SK-N-SH (cell line): ENCODE measurements around the gene LRRC66. TPM values are rescaled to one million over a fixed set of nuclear protein-coding genes. Genes with fewer than 3 reads are reported as not detected.

Source experiments
- CTCF ChIA-PET: fragments of 300-600, 350-600 bp; formaldehyde crosslinking; extraction: SDS; loops from one replicate; lab custom pipeline; 2021; lab: Yijun Ruan, JAX
- POLR2A ChIA-PET: fragments of 350-600 bp; sonication (Branson Sonifier 250); formaldehyde crosslinking; extraction: SDS; loops from one replicate; lab custom pipeline; 2020; ENCODE audit warnings: antibody characterized with exemption, inconsistent platforms; lab: Yijun Ruan, JAX
- DNase-seq: peaks from one replicate; pipeline ENCODE4 v3.0.0; 2012
- H2AFZ ChIP-seq: fragments of 200-600 bp; sonication (generic); 2 replicates; pipeline ENCODE4 v1.8.1; 2016; ENCODE audit warnings: antibody characterized with exemption, mild to moderate bottlenecking, low read depth
- H3F3A ChIP-seq: fragments of 200-600 bp; sonication (generic); replicated peaks from 2 replicates; pipeline ENCODE3; 2016; ENCODE audit warnings: antibody characterized with exemption, mild to moderate bottlenecking; ENCODE audit not compliant: insufficient read depth
- H3K27ac ChIP-seq, 2 experiments: fragments of 200-500 bp in 1 of 2; fragments of 200-600 bp in 1 of 2; sonication (Bioruptor generic) in 1 of 2; sonication (generic), shearing (Covaris generic) in 1 of 2; 2 replicates each; pipeline versions ENCODE4 v1.5.1 to v1.6.1; 2014 to 2016; ENCODE audit warnings: low read depth in 2 of 2, inconsistent platforms in 1 of 2, low read length in 1 of 2, mild to moderate bottlenecking in 1 of 2, mixed read lengths in 1 of 2
- H3K27me3 ChIP-seq: fragments of 200-600 bp; sonication (generic), shearing (Covaris generic); 2 replicates; pipeline ENCODE4 v1.6.1; 2016; ENCODE audit warnings: mixed run types; ENCODE audit not compliant: insufficient read depth
- H3K36me3 ChIP-seq, 2 experiments: fragments of 200-500 bp in 1 of 2; fragments of 200-600 bp in 1 of 2; sonication (Bioruptor generic) in 1 of 2; sonication (generic) in 1 of 2; replicated peaks in 1 of 2; 2 replicates each; pipeline versions ENCODE3 to v1.5.1; 2014 to 2016; ENCODE audit warnings: low read length in 1 of 2, mild to moderate bottlenecking in 1 of 2; ENCODE audit not compliant: insufficient read depth in 2 of 2, control insufficient read depth in 1 of 2
- H3K4me1 ChIP-seq, 2 experiments: fragments of 200-500 bp in 1 of 2; fragments of 200-600 bp in 1 of 2; sonication (Bioruptor generic) in 1 of 2; sonication (generic), shearing (Covaris generic) in 1 of 2; 2 replicates each; pipeline versions ENCODE4 v1.5.1 to v1.6.1; 2014 to 2016; ENCODE audit warnings: low read depth in 1 of 2, low read length in 1 of 2, mixed run types in 1 of 2; ENCODE audit not compliant: insufficient read depth in 2 of 2, control insufficient read depth in 1 of 2
- H3K4me2 ChIP-seq: fragments of 200-600 bp; sonication (generic), shearing (Covaris generic); 2 replicates; pipeline ENCODE4 v1.6.1; 2017; ENCODE audit warnings: mixed run types
- H3K4me3 ChIP-seq, 2 experiments: fragments of 200-500 bp in 1 of 2; fragments of 200-600 bp in 1 of 2; sonication (Bioruptor generic) in 1 of 2; sonication (generic), shearing (Covaris generic) in 1 of 2; 2 replicates each; pipeline versions ENCODE4 v1.5.1 to v1.8.1; 2014 to 2016; ENCODE audit warnings: low read depth in 2 of 2, inconsistent platforms in 1 of 2, low read length in 1 of 2, mild to moderate bottlenecking in 1 of 2, mixed read lengths in 1 of 2, moderate library complexity in 1 of 2
- H3K79me2 ChIP-seq: fragments of 200-600 bp; sonication (generic); 2 replicates; pipeline ENCODE4 v1.8.1; 2017; ENCODE audit warnings: mild to moderate bottlenecking; ENCODE audit not compliant: insufficient read depth
- H3K9ac ChIP-seq: fragments of 200-600 bp; sonication (generic); 2 replicates; pipeline ENCODE4 v1.6.1; 2017; ENCODE audit warnings: mixed run types
- H3K9me2 ChIP-seq: fragments of 200-600 bp; sonication (generic); 2 replicates; pipeline ENCODE4 v1.6.1; 2017; ENCODE audit warnings: mixed run types
- H3K9me3 ChIP-seq: fragments of 200-600 bp; sonication (generic); 2 replicates; pipeline ENCODE4 v1.6.1; 2017; ENCODE audit warnings: mixed run types, mild to moderate bottlenecking, moderate library complexity
- H4K20me1 ChIP-seq: fragments of 200-600 bp; sonication (generic); 2 replicates; pipeline ENCODE4 v1.6.1; 2017; ENCODE audit warnings: mild to moderate bottlenecking, mixed run types; ENCODE audit not compliant: insufficient read depth
- EZH2phosphoT487 ChIP-seq: fragments of 200-600 bp; sonication (generic); IDR thresholded peaks from 2 replicates; pipeline ENCODE4 v1.6.1; 2017; ENCODE audit warnings: low read depth, mixed run types, mild to moderate bottlenecking, antibody characterized with exemption, moderate library complexity, borderline replicate concordance
- FOSL2 ChIP-seq: IDR thresholded peaks from 2 replicates; pipeline ENCODE4 v1.4.0; 2012; ENCODE audit warnings: low read depth, mild to moderate bottlenecking, moderate library complexity, borderline replicate concordance
- FOXM1 ChIP-seq: IDR thresholded peaks from 2 replicates; pipeline ENCODE4 v1.4.0; 2012; ENCODE audit warnings: low read depth, mild to moderate bottlenecking
- GABPA ChIP-seq: IDR thresholded peaks from 2 replicates; pipeline ENCODE4 v1.4.0; 2012; ENCODE audit warnings: low read depth, mild to moderate bottlenecking
- JUND ChIP-seq: IDR thresholded peaks from 2 replicates; pipeline ENCODE4 v1.4.0; 2012
- MXI1 ChIP-seq: IDR thresholded peaks from 2 replicates; pipeline ENCODE4 v1.6.1; 2012; ENCODE audit warnings: mild to moderate bottlenecking, low read depth, low read length, improper control_type of control experiment
- NFIC ChIP-seq: IDR thresholded peaks from 2 replicates; pipeline ENCODE4 v1.4.0; 2012; ENCODE audit warnings: borderline replicate concordance
- RAD21 ChIP-seq: IDR thresholded peaks from 2 replicates; pipeline ENCODE4 v1.6.1; 2012; ENCODE audit warnings: mild to moderate bottlenecking, low read length
- RXRA ChIP-seq: IDR thresholded peaks from 2 replicates; pipeline ENCODE4 v1.4.0; 2012; ENCODE audit warnings: low read depth, mild to moderate bottlenecking, borderline replicate concordance
- SIN3A ChIP-seq: IDR thresholded peaks from 2 replicates; pipeline ENCODE4 v1.6.1; 2012; ENCODE audit warnings: low read depth, mild to moderate bottlenecking, low read length, moderate library complexity, borderline replicate concordance
- SMC3 ChIP-seq: IDR thresholded peaks from 2 replicates; pipeline ENCODE4 v1.6.1; 2012; ENCODE audit warnings: low read depth, low read length, improper control_type of control experiment
- TCF12 ChIP-seq: IDR thresholded peaks from 2 replicates; pipeline ENCODE4 v1.4.0; 2012
- TEAD4 ChIP-seq: IDR thresholded peaks from 2 replicates; pipeline ENCODE4 v1.4.0; 2012; ENCODE audit warnings: mild to moderate bottlenecking, borderline replicate concordance; ENCODE audit not compliant: insufficient read depth
- YY1 ChIP-seq: IDR thresholded peaks from 2 replicates; pipeline ENCODE4 v1.4.0; 2012; ENCODE audit warnings: low read depth, mild to moderate bottlenecking
- WGBS: methylation state at CpG from one replicate; pipeline ENCODE4 v1.1.6; 2017; ENCODE audit warnings: low lambda C conversion rate; 5-methylcytosine and 5-hydroxymethylcytosine counted together
- polyA plus RNA-seq, 3 experiments: library from polyadenylated mRNA; depleted of rRNA; stranded (reverse); fragments of >200 nt; gene quantifications; 2 replicates each; pipeline ENCODE4 v1.2.3, GENCODE V29; 2012
- TF ChIP-seq, protein P1 (sequence below): fragments of 200-600 bp; sonication (generic); IDR thresholded peaks from 2 replicates; pipeline ENCODE4 v1.6.1; 2017; ENCODE audit warnings: antibody characterized with exemption, mild to moderate bottlenecking, moderate library complexity
- TF ChIP-seq, protein P2 (sequence below): IDR thresholded peaks from 2 replicates; pipeline ENCODE4 v1.4.0; 2012; ENCODE audit warnings: low read depth, borderline replicate concordance
- TF ChIP-seq, protein P3 (sequence below): IDR thresholded peaks from 2 replicates; pipeline ENCODE4 v1.4.0; 2012; ENCODE audit warnings: low read depth, borderline replicate concordance

Gene LRRC66
- polyA plus RNA-seq, 1 of the 3 experiments (the other 2 are of a cell fraction): 0.07 TPM

DNA sequence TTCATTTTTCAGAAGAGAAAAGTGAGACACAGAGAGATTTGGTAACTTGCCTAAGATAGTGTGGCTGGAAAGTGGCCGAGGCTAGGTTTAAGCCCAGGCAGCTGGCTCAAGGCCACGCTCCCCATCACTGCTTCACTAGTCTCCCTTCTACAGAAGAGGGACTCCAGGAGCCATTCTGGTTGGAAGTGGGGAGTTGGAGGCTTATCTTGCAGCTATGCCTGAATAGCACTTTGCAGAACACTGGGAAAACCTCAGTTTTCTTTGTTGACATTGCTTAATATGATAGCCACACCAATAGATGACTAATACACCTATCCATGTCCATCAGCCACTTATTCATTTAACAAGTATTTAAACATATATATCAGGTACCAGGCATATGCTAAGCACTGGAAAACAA, 18.5 kb downstream of the LRRC66 start:
- ChIA-PET POLR2A (no interaction called here), CTCF (interaction anchor here (1.0 to 1.2 kb wide), 2 partner anchors 22 to 105 kb away, joined by 3 read pairs; no protein-coding TSS in a partner anchor)
- Histone ChIP-seq H3K9me3 (no peaks in the 10 kb centered on the region), H2AFZ (no peak overlapping the region), H3K79me2 (no peaks in the 10 kb centered on the region), H3K9me2 (no peaks in the 10 kb centered on the region), H3K27me3 (no peaks in the 10 kb centered on the region), H3K36me3 (no peaks in the 10 kb centered on the region), H3K4me3 (no peak overlapping the region), H4K20me1 (no peaks in the 10 kb centered on the region), H3K4me2 (no peak overlapping the region), H3F3A (no peaks in the 10 kb centered on the region), H3K4me1 (no peaks in the 10 kb centered on the region), H3K9ac (no peak overlapping the region), H3K27ac (no peak overlapping the region)
- WGBS: 72% methylated on average over 2 of the region's 2 CpGs
- DNase-seq: no peak
- TF ChIP-seq YY1 (no peak), GABPA (no peak), SIN3A (no peak), TEAD4 (no peak), NFIC (no peak), TCF12 (no peak), MXI1 (no peak), JUND (no peak), RAD21 (no peak), EZH2phosphoT487 (no peak), SMC3 (no peak), FOXM1 (no peak), RXRA (no peak), FOSL2 (no peak)
- TF ChIP-seq, protein P1, sequence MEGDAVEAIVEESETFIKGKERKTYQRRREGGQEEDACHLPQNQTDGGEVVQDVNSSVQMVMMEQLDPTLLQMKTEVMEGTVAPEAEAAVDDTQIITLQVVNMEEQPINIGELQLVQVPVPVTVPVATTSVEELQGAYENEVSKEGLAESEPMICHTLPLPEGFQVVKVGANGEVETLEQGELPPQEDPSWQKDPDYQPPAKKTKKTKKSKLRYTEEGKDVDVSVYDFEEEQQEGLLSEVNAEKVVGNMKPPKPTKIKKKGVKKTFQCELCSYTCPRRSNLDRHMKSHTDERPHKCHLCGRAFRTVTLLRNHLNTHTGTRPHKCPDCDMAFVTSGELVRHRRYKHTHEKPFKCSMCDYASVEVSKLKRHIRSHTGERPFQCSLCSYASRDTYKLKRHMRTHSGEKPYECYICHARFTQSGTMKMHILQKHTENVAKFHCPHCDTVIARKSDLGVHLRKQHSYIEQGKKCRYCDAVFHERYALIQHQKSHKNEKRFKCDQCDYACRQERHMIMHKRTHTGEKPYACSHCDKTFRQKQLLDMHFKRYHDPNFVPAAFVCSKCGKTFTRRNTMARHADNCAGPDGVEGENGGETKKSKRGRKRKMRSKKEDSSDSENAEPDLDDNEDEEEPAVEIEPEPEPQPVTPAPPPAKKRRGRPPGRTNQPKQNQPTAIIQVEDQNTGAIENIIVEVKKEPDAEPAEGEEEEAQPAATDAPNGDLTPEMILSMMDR: no peak
- TF ChIP-seq, protein P2, sequence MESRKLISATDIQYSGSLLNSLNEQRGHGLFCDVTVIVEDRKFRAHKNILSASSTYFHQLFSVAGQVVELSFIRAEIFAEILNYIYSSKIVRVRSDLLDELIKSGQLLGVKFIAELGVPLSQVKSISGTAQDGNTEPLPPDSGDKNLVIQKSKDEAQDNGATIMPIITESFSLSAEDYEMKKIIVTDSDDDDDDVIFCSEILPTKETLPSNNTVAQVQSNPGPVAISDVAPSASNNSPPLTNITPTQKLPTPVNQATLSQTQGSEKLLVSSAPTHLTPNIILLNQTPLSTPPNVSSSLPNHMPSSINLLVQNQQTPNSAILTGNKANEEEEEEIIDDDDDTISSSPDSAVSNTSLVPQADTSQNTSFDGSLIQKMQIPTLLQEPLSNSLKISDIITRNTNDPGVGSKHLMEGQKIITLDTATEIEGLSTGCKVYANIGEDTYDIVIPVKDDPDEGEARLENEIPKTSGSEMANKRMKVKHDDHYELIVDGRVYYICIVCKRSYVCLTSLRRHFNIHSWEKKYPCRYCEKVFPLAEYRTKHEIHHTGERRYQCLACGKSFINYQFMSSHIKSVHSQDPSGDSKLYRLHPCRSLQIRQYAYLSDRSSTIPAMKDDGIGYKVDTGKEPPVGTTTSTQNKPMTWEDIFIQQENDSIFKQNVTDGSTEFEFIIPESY: no peak
- TF ChIP-seq, protein P3, sequence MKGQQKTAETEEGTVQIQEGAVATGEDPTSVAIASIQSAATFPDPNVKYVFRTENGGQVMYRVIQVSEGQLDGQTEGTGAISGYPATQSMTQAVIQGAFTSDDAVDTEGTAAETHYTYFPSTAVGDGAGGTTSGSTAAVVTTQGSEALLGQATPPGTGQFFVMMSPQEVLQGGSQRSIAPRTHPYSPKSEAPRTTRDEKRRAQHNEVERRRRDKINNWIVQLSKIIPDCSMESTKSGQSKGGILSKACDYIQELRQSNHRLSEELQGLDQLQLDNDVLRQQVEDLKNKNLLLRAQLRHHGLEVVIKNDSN: no peak
